ENCODE measurements around the gene USP43.

DNA sequence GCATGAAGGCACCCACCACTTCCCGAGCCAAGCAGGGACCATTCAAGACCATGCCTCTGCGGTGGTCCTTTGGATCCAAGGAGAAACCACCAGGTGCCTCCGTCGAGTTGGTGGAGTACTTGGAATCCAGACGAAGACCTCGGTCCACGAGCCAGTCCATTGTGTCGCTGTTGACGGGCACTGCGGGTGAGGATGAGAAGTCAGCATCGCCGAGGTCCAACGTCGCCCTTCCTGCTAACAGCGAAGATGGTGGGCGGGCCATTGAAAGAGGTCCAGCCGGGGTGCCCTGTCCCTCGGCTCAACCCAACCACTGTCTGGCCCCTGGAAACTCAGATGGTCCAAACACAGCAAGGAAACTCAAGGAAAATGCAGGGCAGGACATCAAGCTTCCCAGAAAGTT is 82.7 kb downstream of the USP43 start:
- TF ChIP-seq, protein P1, sequence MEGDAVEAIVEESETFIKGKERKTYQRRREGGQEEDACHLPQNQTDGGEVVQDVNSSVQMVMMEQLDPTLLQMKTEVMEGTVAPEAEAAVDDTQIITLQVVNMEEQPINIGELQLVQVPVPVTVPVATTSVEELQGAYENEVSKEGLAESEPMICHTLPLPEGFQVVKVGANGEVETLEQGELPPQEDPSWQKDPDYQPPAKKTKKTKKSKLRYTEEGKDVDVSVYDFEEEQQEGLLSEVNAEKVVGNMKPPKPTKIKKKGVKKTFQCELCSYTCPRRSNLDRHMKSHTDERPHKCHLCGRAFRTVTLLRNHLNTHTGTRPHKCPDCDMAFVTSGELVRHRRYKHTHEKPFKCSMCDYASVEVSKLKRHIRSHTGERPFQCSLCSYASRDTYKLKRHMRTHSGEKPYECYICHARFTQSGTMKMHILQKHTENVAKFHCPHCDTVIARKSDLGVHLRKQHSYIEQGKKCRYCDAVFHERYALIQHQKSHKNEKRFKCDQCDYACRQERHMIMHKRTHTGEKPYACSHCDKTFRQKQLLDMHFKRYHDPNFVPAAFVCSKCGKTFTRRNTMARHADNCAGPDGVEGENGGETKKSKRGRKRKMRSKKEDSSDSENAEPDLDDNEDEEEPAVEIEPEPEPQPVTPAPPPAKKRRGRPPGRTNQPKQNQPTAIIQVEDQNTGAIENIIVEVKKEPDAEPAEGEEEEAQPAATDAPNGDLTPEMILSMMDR (conservative IDR thresholded peaks at IDR 0.05; ENCODE audit: low read depth, low read length), result no peak
- no peak for TF ChIP-seq EZH2 (IDR thresholded peaks at IDR 0.05; ENCODE audit: borderline replicate concordance, low read depth, low read length, poor library complexity, severe bottlenecking)
